GM23338 (cell line): ENCODE results near the gene ANKRD50. TPM values are rescaled to one million over a fixed set of nuclear protein-coding genes. Genes with fewer than 3 reads are reported as not detected.

Experiments
- ATAC-seq: fragments of 200-7000 bp; cut with Tn5 transposase; 3 replicates; pipeline ENCODE4 v1.9.1; 2020
- DNase-seq: peaks from one replicate; pipeline ENCODE4 v3.0.0-alpha.2; 2015; ENCODE audit warnings: low spot score
- H2AFZ ChIP-seq: fragments of 200-600 bp; sonication (generic); 2 replicates; pipeline ENCODE4 v1.8.0; 2016; ENCODE audit warnings: antibody characterized with exemption, mild to moderate bottlenecking, moderate library complexity
- H3F3A ChIP-seq: fragments of 200-600 bp; sonication (generic); replicated peaks from 2 replicates; pipeline ENCODE4 v1.8.0; 2017; ENCODE audit warnings: antibody characterized with exemption, mixed run types, low read depth
- H3K27ac ChIP-seq: fragments of 200-600 bp; sonication (generic); 2 replicates; pipeline ENCODE4 v1.6.1; 2016; ENCODE audit warnings: low read depth
- H3K27me3 ChIP-seq: fragments of 200-600 bp; sonication (generic); 2 replicates; pipeline ENCODE4 v1.8.0; 2016; ENCODE audit warnings: mild to moderate bottlenecking, mixed run types, moderate library complexity; ENCODE audit not compliant: insufficient read depth
- H3K36me3 ChIP-seq: fragments of 200-600 bp; sonication (generic); 2 replicates; pipeline ENCODE4 v1.8.0; 2016; ENCODE audit warnings: mild to moderate bottlenecking; ENCODE audit not compliant: insufficient read depth
- H3K4me1 ChIP-seq: fragments of 200-600 bp; sonication (generic); 2 replicates; pipeline ENCODE4 v1.8.0; 2016; ENCODE audit warnings: mild to moderate bottlenecking, moderate library complexity; ENCODE audit not compliant: insufficient read depth
- H3K4me2 ChIP-seq: fragments of 200-600 bp; sonication (generic); 2 replicates; pipeline ENCODE4 v1.7.1; 2017; ENCODE audit warnings: mixed run types
- H3K4me3 ChIP-seq: fragments of 200-600 bp; sonication (generic); 2 replicates; pipeline ENCODE4 v1.6.1; 2016; ENCODE audit warnings: mixed run types
- H3K79me2 ChIP-seq: fragments of 200-600 bp; sonication (generic); replicated peaks from 2 replicates; pipeline ENCODE4 v1.8.0; 2017; ENCODE audit warnings: mild to moderate bottlenecking; ENCODE audit not compliant: insufficient read depth
- H3K9me2 ChIP-seq: fragments of 200-600 bp; sonication (generic); 2 replicates; pipeline ENCODE4 v1.8.0; 2017; ENCODE audit not compliant: insufficient read depth
- H4K20me1 ChIP-seq: fragments of 200-600 bp; sonication (generic); replicated peaks from 2 replicates; pipeline ENCODE4 v1.8.0; 2017; ENCODE audit warnings: mild to moderate bottlenecking; ENCODE audit not compliant: insufficient read depth
- H3K27ac Mint-ChIP-seq: 2 replicates; pipeline ENCODE4 v1.8.0; 2020; ENCODE audit warnings: inconsistent platforms, mild to moderate bottlenecking, moderate library complexity, mixed read lengths
- H3K27me3 Mint-ChIP-seq: 3 replicates; pipeline ENCODE4 v1.8.0; 2022; ENCODE audit warnings: low read depth, mild to moderate bottlenecking, moderate library complexity, mixed read lengths, inconsistent platforms; ENCODE audit not compliant: insufficient read depth, poor library complexity
- H3K36me3 Mint-ChIP-seq: 3 replicates; pipeline ENCODE4 v1.8.0; 2021; ENCODE audit warnings: low read depth, mild to moderate bottlenecking, inconsistent platforms, moderate library complexity, mixed read lengths
- H3K4me1 Mint-ChIP-seq: 3 replicates; pipeline ENCODE4 v1.8.0; 2020; ENCODE audit warnings: mild to moderate bottlenecking, inconsistent platforms, mixed read lengths
- H3K4me3 Mint-ChIP-seq: 3 replicates; pipeline ENCODE4 v1.8.0; 2021; ENCODE audit warnings: moderate library complexity, mild to moderate bottlenecking, inconsistent platforms, mixed read lengths
- H3K9me3 Mint-ChIP-seq: 3 replicates; pipeline ENCODE4 v1.8.0; 2020; ENCODE audit warnings: moderate library complexity, mild to moderate bottlenecking, inconsistent platforms, mixed read lengths
- CREB1 ChIP-seq: fragments of 250-450 bp; sonication (Bioruptor Pico); IDR thresholded peaks from 2 replicates; pipeline ENCODE4 v1.5.0; 2020; ENCODE audit warnings: low read depth, mild to moderate bottlenecking, moderate library complexity
- EZH2 ChIP-seq: fragments of 200-600 bp; sonication (generic); IDR thresholded peaks from one replicate; pipeline ENCODE4 v1.8.0; 2017; ENCODE audit warnings: antibody characterized with exemption, mild to moderate bottlenecking, low read depth; ENCODE audit not compliant: unreplicated experiment
- EZH2phosphoT487 ChIP-seq: fragments of 200-600 bp; sonication (generic); IDR thresholded peaks from one replicate; pipeline ENCODE4 v1.8.1; 2018; ENCODE audit warnings: antibody characterized with exemption; ENCODE audit not compliant: unreplicated experiment
- JUNB ChIP-seq: IDR thresholded peaks from one replicate; pipeline ENCODE4 v1.6.1; 2016; ENCODE audit warnings: antibody characterized with exemption; ENCODE audit not compliant: unreplicated experiment
- NANOG ChIP-seq: IDR thresholded peaks from 2 replicates; pipeline ENCODE4 v1.6.1; 2016; ENCODE audit warnings: antibody characterized with exemption, borderline replicate concordance
- STAT1 ChIP-seq: IDR thresholded peaks from one replicate; pipeline ENCODE4 v1.6.1; 2016; ENCODE audit warnings: antibody characterized with exemption; ENCODE audit not compliant: unreplicated experiment
- ZNF114 ChIP-seq: fragments of 250-450 bp; sonication (Bioruptor Pico); IDR thresholded peaks from 2 replicates; pipeline ENCODE4 v1.5.0; 2020; ENCODE audit warnings: mild to moderate bottlenecking, moderate library complexity
- ZNF331 ChIP-seq: fragments of 250-450 bp; sonication (Bioruptor Pico); IDR thresholded peaks from 2 replicates; pipeline ENCODE4 v1.5.0; 2020; ENCODE audit warnings: low read depth, mild to moderate bottlenecking, moderate library complexity
- polyA plus RNA-seq: library from polyadenylated mRNA; unstranded; fragments of >200 nt; fragmentation: Nextera tagmentation; extraction: Ambion mirVana; gene quantifications from 2 replicates; pipeline ENCODE4 v1.2.1, GENCODE V29; 2016
- total RNA-seq: library from RNA; depleted of rRNA; stranded (reverse); fragments of >200 nt; shearing (Covaris generic); gene quantifications from 2 replicates; pipeline ENCODE4 v1.2.3, GENCODE V29; 2014
- TF ChIP-seq, protein P1 (sequence below): IDR thresholded peaks from one replicate; pipeline ENCODE4 v1.6.1; 2018; ENCODE audit warnings: antibody characterized with exemption; ENCODE audit not compliant: unreplicated experiment
- TF ChIP-seq, protein P2 (sequence below): IDR thresholded peaks from 2 replicates; pipeline ENCODE4 v1.6.1; 2016; ENCODE audit warnings: antibody characterized with exemption

Gene ANKRD50
- total and polyA plus RNA-seq, 2 experiments from 2014 or later = 5.9 to 27.6 TPM

DNA sequence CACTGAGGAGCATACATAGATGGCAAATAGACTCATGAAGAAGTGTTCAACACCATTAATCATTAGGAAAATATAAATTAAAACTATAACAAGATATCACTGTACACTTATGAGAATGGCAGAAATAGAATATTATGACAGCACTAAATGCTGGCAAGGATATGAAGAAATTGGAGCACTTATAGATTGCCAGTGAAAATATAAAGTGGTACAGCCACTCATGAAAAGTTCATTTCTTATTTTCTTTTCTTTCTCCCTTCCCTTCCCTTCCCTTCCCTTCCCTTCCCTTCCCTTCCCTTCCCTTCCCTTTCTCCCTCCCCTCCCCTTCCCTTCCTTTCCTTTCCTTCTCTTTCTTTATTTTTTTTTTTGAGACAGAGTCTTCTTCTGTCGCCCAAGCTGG is 53.7 kb downstream of the ANKRD50 start:
- Histone ChIP-seq H3K36me3 (no peaks in the 10 kb centered on the region), H3K4me3 (no peak overlapping the region), H3F3A (no peaks in the 10 kb centered on the region), H4K20me1 (no peaks in the 10 kb centered on the region), H3K4me2 (no peak overlapping the region), H3K27ac (no peak overlapping the region), H3K79me2 (no peaks in the 10 kb centered on the region), H2AFZ (no peak overlapping the region), H3K27me3 (no peaks in the 10 kb centered on the region), H3K9me2 (no peaks in the 10 kb centered on the region), H3K4me1 (no peaks in the 10 kb centered on the region; the same call in 1 of the 2 replicates)
- H3K27me3 Mint-ChIP-seq = no peaks in the 10 kb centered on the region
- no peaks in the 10 kb centered on the region; the same call in 1 of the 3 replicates for H3K9me3 Mint-ChIP-seq
- H3K27ac Mint-ChIP-seq = no peak overlapping the region
- H3K4me1 Mint-ChIP-seq = peaks cover 5% of the 10 kb centered on the region; the same call in 2 of the 3 replicates
- ATAC-seq (no peak), DNase-seq (no peak)
- TF ChIP-seq STAT1 = no peak
- no peak for TF ChIP-seq EZH2phosphoT487
- TF ChIP-seq ZNF331 (CRISPR knock-in tag) = no peak
- no peak for TF ChIP-seq JUNB
- TF ChIP-seq, protein P1, sequence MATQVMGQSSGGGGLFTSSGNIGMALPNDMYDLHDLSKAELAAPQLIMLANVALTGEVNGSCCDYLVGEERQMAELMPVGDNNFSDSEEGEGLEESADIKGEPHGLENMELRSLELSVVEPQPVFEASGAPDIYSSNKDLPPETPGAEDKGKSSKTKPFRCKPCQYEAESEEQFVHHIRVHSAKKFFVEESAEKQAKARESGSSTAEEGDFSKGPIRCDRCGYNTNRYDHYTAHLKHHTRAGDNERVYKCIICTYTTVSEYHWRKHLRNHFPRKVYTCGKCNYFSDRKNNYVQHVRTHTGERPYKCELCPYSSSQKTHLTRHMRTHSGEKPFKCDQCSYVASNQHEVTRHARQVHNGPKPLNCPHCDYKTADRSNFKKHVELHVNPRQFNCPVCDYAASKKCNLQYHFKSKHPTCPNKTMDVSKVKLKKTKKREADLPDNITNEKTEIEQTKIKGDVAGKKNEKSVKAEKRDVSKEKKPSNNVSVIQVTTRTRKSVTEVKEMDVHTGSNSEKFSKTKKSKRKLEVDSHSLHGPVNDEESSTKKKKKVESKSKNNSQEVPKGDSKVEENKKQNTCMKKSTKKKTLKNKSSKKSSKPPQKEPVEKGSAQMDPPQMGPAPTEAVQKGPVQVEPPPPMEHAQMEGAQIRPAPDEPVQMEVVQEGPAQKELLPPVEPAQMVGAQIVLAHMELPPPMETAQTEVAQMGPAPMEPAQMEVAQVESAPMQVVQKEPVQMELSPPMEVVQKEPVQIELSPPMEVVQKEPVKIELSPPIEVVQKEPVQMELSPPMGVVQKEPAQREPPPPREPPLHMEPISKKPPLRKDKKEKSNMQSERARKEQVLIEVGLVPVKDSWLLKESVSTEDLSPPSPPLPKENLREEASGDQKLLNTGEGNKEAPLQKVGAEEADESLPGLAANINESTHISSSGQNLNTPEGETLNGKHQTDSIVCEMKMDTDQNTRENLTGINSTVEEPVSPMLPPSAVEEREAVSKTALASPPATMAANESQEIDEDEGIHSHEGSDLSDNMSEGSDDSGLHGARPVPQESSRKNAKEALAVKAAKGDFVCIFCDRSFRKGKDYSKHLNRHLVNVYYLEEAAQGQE = no peak
- TF ChIP-seq EZH2 = no peak
- TF ChIP-seq, protein P2, sequence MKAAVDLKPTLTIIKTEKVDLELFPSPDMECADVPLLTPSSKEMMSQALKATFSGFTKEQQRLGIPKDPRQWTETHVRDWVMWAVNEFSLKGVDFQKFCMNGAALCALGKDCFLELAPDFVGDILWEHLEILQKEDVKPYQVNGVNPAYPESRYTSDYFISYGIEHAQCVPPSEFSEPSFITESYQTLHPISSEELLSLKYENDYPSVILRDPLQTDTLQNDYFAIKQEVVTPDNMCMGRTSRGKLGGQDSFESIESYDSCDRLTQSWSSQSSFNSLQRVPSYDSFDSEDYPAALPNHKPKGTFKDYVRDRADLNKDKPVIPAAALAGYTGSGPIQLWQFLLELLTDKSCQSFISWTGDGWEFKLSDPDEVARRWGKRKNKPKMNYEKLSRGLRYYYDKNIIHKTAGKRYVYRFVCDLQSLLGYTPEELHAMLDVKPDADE = no peak
- H3K4me3 Mint-ChIP-seq = no peak overlapping the region
- peaks cover 7% of the 10 kb centered on the region; the same call in 1 of the 3 replicates for H3K36me3 Mint-ChIP-seq

DNA sequence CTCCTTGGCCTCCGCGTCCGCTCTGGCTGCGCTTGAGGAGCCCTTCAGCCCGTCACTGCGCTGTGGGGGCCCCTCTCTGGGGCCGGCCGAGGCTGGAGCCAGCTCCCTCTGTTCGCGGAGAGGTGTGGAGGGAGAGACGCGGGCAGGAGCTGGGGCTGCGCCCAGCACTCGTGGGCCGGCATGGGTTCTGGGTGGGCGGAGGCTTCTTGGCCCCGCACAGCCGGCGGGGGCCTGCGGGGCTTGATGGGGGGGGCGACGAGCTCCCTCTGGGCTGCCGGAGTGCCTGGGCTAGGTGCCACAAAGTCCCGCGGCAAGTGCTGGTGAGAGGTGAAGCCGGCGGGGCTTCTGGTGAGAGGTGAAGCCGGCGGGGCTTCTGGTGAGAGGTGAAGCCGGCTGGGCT is 61.9 kb downstream of the ANKRD50 start:
- no peak overlapping the region for H3K27ac ChIP-seq
- Mint-ChIP-seq H3K9me3 (peaks cover 5% of the 10 kb centered on the region), H3K27ac (no peak overlapping the region), H3K27me3 (no peaks in the 10 kb centered on the region), H3K36me3 (peaks cover 8% of the 10 kb centered on the region), H3K4me3 (no peak overlapping the region), H3K4me1 (peaks cover 3% of the 10 kb centered on the region; the same call in 2 of the 3 replicates)
- peak; percentile 33; the same call in 1 of the 3 replicates for ATAC-seq
- no peaks in the 10 kb centered on the region for H3K27me3 ChIP-seq
- H3K9me2 ChIP-seq = no peaks in the 10 kb centered on the region
- no peaks in the 10 kb centered on the region for H3K36me3 ChIP-seq
- H3K4me3 ChIP-seq = no peak overlapping the region
- no peak overlapping the region for H2AFZ ChIP-seq
- H3K4me1 ChIP-seq = no peaks in the 10 kb centered on the region
- no peaks in the 10 kb centered on the region for H3K79me2 ChIP-seq
- DNase-seq = no peak
- H4K20me1 ChIP-seq = no peaks in the 10 kb centered on the region
- TF ChIP-seq ZNF114 (CRISPR knock-in tag) (no peak), NANOG (no peak), STAT1 (no peak), EZH2phosphoT487 (no peak), EZH2 (no peak), JUNB (no peak), CREB1 (CRISPR knock-in tag) (no peak)
- TF ChIP-seq, protein P2 = no peak
- TF ChIP-seq, protein P1 = no peak
- H3K4me2 ChIP-seq = no peak overlapping the region
- no peaks in the 10 kb centered on the region for H3F3A ChIP-seq
